ELR (cell line): Measurements from ENCODE around the gene IPO5.
"Not testable (repeated sequence)": the region's sequence is repeated elsewhere in the genome, so short reads cannot be mapped to it uniquely, and the experiment has no call there.

Source experiments
- DNase-seq: peaks from one replicate; pipeline ENCODE4 v3.0.0-alpha.2; 2015; ENCODE audit warnings: low read depth

IPO5 gene

DNA sequence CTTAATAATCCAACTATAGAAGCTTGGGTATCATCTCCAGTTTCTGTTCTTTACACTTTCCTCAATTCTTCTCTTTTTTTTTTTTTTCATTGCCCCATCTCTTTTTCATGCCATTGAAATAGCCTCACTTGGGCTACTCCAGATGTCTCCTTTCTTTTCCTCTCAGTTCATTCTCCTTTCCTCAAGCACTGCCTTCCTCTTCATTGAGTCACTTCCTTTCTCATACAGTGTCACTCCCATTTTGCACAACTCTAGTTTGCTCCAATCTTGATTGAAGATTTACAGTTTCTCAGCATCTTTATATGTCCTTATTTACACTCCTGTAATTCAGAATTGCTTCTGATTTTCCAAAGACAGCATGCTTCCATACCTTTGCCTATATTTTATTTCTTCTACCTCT is 61.3 kb downstream of the IPO5 start:
- DNase-seq: peak; percentile 89

- DNase-seq: no peak
Measured at GRCh38 chr13:98018293-98018692, 64.8 kb downstream of the IPO5 start.

DNA sequence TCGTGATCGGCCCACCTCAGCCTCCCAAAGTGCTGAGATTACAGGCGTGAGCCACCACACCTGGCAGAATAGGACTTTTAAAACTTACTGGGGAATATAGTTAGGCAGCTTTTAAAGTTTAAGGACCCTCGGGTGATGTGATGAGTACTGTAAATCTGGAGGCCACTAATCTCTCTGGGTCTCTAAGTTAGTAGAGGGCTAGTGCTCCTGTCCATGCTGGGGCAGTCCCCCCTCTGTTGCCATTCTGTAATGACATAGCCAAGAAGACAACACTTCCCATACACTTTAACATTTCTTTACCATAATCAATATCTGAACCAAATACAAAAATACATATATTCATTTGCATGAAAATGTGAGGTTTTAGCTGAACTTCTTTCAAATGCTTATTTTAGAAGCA is 65.7 kb downstream of the IPO5 start:
- DNase-seq: no peak

DNA sequence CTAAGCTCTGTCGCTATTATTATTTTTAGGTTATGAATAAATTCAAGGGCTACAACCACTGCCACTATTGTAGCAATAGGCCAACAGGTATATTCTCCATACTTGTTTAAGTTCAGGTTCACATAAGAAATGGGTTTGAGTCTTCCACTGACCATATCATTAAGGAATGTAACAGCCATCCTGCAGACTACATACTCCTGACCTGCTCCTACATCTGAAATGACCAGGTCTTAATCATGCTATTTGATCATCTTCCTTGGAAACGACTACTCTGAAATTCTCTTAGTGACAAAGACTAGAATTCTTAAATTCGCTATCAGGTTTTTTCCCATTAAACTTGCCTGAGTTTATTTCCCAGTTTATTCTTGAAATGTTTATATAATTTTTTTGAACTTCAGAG is 66.8 kb downstream of the IPO5 start:
- peak; percentile 72 for DNase-seq

DNA sequence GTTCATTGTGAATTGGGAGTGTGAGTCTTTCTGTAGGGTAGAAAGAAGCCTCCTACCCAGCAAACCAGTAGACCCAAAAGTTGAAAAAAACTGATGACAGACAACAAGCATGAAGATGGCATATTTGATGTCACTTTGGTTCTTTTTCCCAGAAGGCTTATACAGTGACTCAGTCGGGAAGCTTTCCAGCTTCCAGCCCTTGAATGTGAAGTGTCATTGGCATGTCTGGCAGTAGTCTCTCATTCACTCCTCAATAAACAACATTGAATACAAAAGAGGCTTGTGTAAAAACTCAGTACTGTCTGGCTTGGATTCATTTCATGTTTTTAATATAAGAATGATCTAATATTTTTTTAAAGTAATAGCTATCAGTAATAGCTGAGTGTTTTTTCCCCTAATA is 68.7 kb downstream of the IPO5 start:
- DNase-seq: peak; percentile 75

- DNase-seq: no peak
Measured at GRCh38 chr13:98025480-98026025, 72.1 kb downstream of the IPO5 start.

DNA sequence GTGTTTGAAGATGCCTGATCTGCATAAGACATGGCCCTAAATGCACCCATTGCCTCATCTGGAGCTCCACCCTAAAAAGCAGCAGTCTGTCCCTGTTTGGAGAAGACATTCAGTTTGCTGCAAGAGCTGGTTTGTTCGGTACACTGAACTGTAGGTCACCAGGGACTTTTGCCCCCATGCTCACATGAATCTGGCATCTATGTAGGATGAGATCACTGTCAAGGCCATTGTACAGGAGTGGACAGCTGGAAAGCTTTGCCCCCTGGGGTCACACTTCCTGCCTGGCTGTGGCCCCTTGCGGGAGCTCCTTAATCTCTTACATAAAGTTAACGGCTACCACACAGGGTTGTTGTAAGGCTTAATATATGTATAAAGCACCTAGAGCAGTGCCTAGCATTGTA is 73.0 kb downstream of the IPO5 start:
- DNase-seq: peak; percentile 18

- no peak for DNase-seq
Measured at GRCh38 chr13:98032168-98032567, 78.7 kb downstream of the IPO5 start.

GRCh38 chr13:98033277-98034247 is 80.1 kb downstream of the IPO5 start:
- DNase-seq: peak; percentile 73

DNA sequence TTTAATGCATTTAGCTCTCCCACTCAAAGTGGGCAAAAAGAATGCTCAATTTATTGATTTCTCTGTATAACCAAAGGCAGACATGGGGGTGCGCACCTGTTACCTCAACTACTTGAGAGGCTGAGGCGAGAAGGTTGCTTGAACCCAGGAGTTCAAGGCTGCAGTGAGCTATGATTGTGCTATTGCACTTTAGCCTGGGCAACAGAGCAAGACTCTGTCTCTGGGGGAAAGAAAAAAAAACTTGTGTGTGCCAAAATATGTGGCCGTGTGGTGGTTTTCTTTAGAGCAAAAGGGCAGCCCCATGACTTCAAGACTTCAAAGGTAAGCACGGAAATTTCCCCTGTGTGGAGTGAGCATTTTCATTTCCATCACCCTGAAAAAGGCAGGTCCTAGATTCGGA is 81.9 kb downstream of the IPO5 start:
- DNase-seq: no peak

DNA sequence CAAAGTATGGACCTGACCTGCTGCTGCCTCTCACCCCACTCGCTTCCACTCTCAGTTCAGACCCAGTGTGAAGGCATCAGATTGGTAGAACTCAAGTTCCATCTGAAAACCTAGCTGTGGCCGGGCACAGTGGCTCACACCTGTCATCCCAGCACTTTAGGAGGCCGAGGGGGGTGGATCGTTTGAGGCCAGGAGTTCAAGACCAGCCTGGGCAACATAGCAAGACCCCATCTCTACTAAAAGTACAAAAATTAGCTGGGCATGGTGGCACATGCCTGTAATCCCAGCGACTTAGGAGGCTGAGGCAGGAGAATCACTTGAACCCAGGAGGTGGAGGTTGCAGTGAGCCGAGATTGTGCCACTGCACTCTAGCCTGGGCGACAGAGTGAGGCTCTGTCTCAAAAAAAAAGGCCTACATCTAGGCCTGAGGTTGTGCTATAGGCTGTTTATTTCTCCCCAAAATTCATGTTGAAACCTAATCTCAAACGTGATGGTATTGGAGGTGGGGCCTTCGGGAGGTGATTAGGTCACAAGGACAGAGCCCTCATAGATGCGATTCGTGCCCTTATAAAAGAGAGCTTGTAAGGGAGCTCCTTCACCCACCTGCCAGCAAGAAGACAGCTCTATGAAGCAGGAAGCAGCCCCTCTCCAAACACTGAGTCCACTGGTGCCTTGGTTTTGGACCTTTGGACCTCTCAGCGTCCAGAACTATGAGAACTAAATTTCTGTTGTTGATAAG is 83.3 kb downstream of the IPO5 start:
- not testable (repeated sequence) for DNase-seq

DNA sequence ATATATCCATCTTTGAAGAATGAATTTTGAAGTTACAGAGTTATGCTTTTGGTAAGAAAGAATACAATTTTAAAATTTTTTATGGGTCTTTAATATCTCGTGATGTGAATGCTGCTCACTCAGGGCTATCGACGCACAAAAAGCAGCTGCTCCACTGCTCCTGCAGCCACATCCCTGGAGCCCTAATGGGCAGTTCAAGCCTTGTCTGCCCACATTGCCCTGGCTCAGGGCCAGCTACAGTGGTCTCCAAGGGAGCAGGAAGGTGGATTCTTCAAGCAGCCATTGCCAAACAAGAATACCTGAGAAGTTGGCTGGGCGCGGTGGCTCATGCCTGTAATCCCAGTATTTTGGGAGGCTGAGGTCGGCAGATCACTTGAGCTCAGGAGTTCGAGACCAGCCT is 85.8 kb downstream of the IPO5 start:
- DNase-seq: no peak

GRCh38 chr13:98039964-98040363 is 86.5 kb downstream of the IPO5 start:
- no peak for DNase-seq

DNA sequence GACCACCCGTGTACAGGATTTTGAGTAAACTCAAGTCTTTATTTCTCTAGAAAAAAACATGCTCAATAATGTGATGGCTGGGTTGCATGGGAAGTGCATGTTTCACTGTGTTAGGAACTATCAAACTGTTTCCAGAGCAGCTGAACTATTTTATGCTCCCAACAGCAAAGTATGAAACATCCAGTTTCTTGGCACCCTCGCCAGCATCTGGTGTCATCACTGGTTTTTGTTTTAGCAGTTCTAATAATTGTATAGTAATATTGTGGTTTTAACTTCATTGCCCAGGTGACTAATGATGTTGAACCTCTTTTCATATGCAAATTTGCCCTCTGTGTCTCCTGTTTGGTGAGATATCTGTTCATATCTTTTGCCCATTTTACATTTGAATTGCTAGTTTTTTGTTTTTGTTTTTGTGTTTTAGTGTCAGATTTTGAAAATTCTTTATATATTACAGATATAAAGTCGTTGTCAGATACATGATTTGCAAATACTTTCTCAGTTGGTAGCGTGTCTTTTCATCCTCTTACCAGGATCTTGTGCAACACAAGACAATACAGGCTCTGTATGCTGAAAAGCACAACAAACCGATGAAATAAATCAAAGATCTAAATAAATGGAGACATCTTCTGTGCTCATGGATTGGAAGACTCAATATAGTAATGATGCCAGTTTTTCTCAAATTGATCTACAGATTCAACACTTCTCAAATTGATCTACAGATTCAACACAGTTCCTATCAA is 87.8 kb downstream of the IPO5 start:
- DNase-seq: no peak

DNA sequence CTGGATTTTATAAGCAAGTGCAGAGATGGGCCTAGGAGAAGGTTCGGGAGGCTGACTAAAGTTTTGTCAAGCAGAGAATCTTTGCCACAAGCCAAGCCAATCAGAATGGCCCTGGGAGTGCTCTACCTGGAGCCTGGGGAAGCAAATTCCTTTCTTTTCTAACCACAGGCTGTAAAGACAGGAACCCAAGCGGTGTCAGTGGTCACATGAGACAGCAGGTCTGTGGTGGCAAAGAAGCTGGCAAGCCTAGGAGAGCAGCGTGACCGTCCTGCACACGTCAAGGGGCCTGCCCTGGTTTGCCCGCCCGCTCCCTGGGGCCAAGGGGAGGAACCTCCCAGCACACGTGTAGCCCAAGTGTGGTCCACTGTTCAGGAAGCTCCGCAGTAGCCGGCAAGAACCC is 90.8 kb downstream of the IPO5 start:
- DNase-seq: no peak

DNA sequence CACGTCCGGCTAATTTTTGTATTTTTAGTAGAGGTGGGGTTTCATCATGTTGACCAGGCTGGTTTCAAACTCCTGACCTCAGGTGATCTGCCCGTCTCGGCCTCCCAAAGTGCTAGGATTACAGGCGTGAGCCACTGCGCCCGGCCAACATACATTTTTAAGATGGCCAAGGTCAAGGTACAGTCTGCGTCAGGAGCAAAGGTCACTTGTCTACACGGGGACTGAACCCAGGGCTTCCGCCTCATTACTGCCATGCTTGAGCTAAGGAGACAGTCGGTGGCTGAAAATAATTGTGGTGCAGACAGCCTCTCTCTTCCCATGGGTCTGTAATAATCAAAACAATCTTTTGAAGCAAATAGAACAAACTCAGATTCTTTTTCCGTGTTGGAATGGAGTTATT is 94.3 kb downstream of the IPO5 start:
- DNase-seq: not testable (repeated sequence)

DNA sequence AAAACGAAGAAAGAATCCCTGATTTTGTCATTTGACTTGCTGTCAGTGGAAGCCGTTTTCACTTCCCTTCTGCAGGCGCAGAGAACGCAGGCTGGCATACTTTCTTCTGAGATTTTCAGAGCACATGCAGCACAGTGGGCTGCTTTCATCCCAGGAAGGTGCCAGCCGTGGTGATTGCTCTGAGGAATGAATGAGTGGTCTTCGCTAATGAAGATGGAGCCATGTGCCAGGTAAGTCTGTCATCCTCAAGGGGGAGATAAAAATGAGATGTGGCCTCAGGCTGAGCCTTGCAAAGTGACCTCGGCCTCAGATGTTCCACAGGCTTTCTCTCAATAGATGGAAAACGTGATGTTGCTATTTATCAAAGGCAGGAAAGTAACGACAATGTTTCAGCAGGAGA is 94.8 kb downstream of the IPO5 start:
- no peak for DNase-seq

- peak; percentile 59 for DNase-seq
Measured at GRCh38 chr13:98050041-98050466, 96.6 kb downstream of the IPO5 start.

DNA sequence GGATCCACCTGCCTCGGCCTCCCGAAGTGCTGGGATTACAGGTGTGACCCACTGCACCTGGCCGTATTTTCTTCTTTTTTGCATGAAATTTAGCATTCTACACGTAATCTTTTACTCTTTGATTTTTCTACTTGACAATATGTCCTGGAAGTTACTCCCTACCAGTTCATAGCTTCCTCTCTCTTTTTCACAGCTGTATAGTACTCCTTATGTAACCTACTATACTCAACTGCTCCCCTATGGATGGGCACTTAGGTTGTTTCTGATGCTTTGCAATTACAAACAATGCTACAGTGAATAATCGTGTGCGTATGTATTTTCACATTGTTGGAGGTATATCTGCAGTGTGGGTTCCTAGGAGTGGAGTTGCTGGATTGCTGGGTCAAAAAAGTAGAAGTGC is 98.9 kb downstream of the IPO5 start:
- no peak for DNase-seq

GRCh38 chr13:98054301-98054700 is 100.8 kb downstream of the IPO5 start:
- no peak for DNase-seq

GRCh38 chr13:98055623-98056022 is 102.1 kb downstream of the IPO5 start:
- DNase-seq: no peak

DNA sequence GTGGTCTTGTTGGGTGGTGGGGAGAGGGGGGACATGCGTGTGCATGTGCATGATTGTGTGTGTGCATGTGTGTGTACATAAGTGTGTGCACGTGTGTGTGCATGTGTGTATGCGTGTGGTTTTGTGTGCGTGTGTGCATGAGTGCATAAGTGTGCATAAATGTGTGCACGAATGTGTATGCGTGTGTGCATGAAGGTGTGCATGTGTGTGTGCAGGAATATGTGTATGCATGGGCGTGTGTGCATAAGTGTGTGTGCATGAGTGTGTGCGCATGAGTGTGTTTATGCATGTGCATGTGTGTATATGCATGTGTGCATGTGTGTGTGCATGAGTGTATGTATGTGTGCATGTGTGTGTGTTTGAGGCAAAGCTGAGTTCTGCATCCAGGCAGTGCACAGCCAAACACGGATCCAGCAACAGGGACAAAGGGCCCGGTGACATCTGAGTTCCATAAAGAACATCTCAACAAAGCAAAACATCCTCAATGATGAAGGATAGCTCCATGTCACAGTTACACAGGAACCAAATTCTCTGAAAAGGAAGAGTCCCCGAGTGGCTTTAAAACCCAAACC is 103.5 kb downstream of the IPO5 start:
- no peak for DNase-seq
